Measurements from ENCODE around the gene AATK.

Gene AATK

GRCh38 chr17:81200695-81201580, 34.9 kb upstream of the AATK start:
- H3K4me1 ChIP-seq (ENCODE audit: insufficient read depth, low read length): no peaks in the 10 kb centered on the region
- no peak overlapping the region for H3K9ac ChIP-seq (ENCODE audit: low read depth, low read length)
- H3K9me3 ChIP-seq (ENCODE audit: control insufficient read depth, insufficient read depth, low read length): no peaks in the 10 kb centered on the region
- 0 out of 2 replicates have a peak, but pooled peaks cover 2% of the 10 kb centered on the region for H3K36me3 ChIP-seq (ENCODE audit: insufficient read depth, low read length)

GRCh38 chr17:81200201-81200600, 34.2 kb upstream of the AATK start:
- H3K9ac ChIP-seq (ENCODE audit: low read depth, low read length): no peak overlapping the region
- no peaks in the 10 kb centered on the region for H3K4me1 ChIP-seq (ENCODE audit: insufficient read depth, low read length)
- 0 out of 2 replicates have a peak, but pooled peaks cover 2% of the 10 kb centered on the region for H3K36me3 ChIP-seq (ENCODE audit: insufficient read depth, low read length)
- no peaks in the 10 kb centered on the region for H3K9me3 ChIP-seq (ENCODE audit: control insufficient read depth, insufficient read depth, low read length)

GRCh38 chr17:81199482-81199830, 33.4 kb upstream of the AATK start:
- H3K4me1 ChIP-seq (ENCODE audit: insufficient read depth, low read length): no peaks in the 10 kb centered on the region
- no peak overlapping the region for H3K9ac ChIP-seq (ENCODE audit: low read depth, low read length)
- no peaks in the 10 kb centered on the region for H3K9me3 ChIP-seq (ENCODE audit: control insufficient read depth, insufficient read depth, low read length)
- H3K36me3 ChIP-seq (ENCODE audit: insufficient read depth, low read length): 0 out of 2 replicates have a peak, but pooled peaks cover 2% of the 10 kb centered on the region

GRCh38 chr17:81198826-81199481, 32.9 kb upstream of the AATK start:
- Histone ChIP-seq H3K36me3 (ENCODE audit: insufficient read depth, low read length) (0 out of 2 replicates have a peak, but pooled peaks cover 2% of the 10 kb centered on the region), H3K4me1 (ENCODE audit: insufficient read depth, low read length) (no peaks in the 10 kb centered on the region), H3K9ac (ENCODE audit: low read depth, low read length) (no peak overlapping the region), H3K9me3 (ENCODE audit: control insufficient read depth, insufficient read depth, low read length) (no peaks in the 10 kb centered on the region)

GRCh38 chr17:81197831-81198490, 31.9 kb upstream of the AATK start:
- Histone ChIP-seq H3K9ac (ENCODE audit: low read depth, low read length) (no peak overlapping the region), H3K4me1 (ENCODE audit: insufficient read depth, low read length) (no peaks in the 10 kb centered on the region; the same call in 1 of the 2 replicates), H3K9me3 (ENCODE audit: control insufficient read depth, insufficient read depth, low read length) (no peaks in the 10 kb centered on the region), H3K36me3 (ENCODE audit: insufficient read depth, low read length) (0 out of 2 replicates have a peak, but pooled peaks cover 2% of the 10 kb centered on the region)

GRCh38 chr17:81197409-81197795, 31.4 kb upstream of the AATK start:
- H3K36me3 ChIP-seq (ENCODE audit: insufficient read depth, low read length): 0 out of 2 replicates have a peak, but pooled peaks cover 2% of the 10 kb centered on the region
- no peak overlapping the region for H3K9ac ChIP-seq (ENCODE audit: low read depth, low read length)
- no peaks in the 10 kb centered on the region; the same call in 1 of the 2 replicates for H3K4me1 ChIP-seq (ENCODE audit: insufficient read depth, low read length)
- no peaks in the 10 kb centered on the region for H3K9me3 ChIP-seq (ENCODE audit: control insufficient read depth, insufficient read depth, low read length)

- Histone ChIP-seq H3K4me1 (ENCODE audit: insufficient read depth, low read length) (no peaks in the 10 kb centered on the region; the same call in 1 of the 2 replicates), H3K36me3 (ENCODE audit: insufficient read depth, low read length) (0 out of 2 replicates have a peak, but pooled peaks cover 2% of the 10 kb centered on the region), H3K9ac (ENCODE audit: low read depth, low read length) (no peak overlapping the region), H3K9me3 (ENCODE audit: control insufficient read depth, insufficient read depth, low read length) (no peaks in the 10 kb centered on the region)
Measured at GRCh38 chr17:81196505-81197408, 30.7 kb upstream of the AATK start.

- H3K4me1 ChIP-seq (ENCODE audit: insufficient read depth, low read length): no peaks in the 10 kb centered on the region; the same call in 1 of the 2 replicates
- H3K9me3 ChIP-seq (ENCODE audit: control insufficient read depth, insufficient read depth, low read length): no peaks in the 10 kb centered on the region
- H3K36me3 ChIP-seq (ENCODE audit: insufficient read depth, low read length): 0 out of 2 replicates have a peak, but pooled peaks cover 2% of the 10 kb centered on the region
- no peak overlapping the region for H3K9ac ChIP-seq (ENCODE audit: low read depth, low read length)
Measured at GRCh38 chr17:81195941-81196495, 30.0 kb upstream of the AATK start.

- no peak overlapping the region for H3K9ac ChIP-seq (ENCODE audit: low read depth, low read length)
- H3K4me1 ChIP-seq (ENCODE audit: insufficient read depth, low read length): no peaks in the 10 kb centered on the region; the same call in 1 of the 2 replicates
- H3K9me3 ChIP-seq (ENCODE audit: control insufficient read depth, insufficient read depth, low read length): no peaks in the 10 kb centered on the region
- 0 out of 2 replicates have a peak, but pooled peaks cover 2% of the 10 kb centered on the region for H3K36me3 ChIP-seq (ENCODE audit: insufficient read depth, low read length)
Measured at GRCh38 chr17:81194941-81195901, 29.2 kb upstream of the AATK start.

- Histone ChIP-seq H3K4me1 (ENCODE audit: insufficient read depth, low read length) (no peaks in the 10 kb centered on the region; the same call in 1 of the 2 replicates), H3K9me3 (ENCODE audit: control insufficient read depth, insufficient read depth, low read length) (no peaks in the 10 kb centered on the region), H3K36me3 (ENCODE audit: insufficient read depth, low read length) (0 out of 2 replicates have a peak, but pooled peaks cover 2% of the 10 kb centered on the region), H3K9ac (ENCODE audit: low read depth, low read length) (no peak overlapping the region)
Measured at GRCh38 chr17:81194225-81194760, 28.3 kb upstream of the AATK start.

- H3K9ac ChIP-seq (ENCODE audit: low read depth, low read length): no peak overlapping the region
- no peaks in the 10 kb centered on the region for H3K9me3 ChIP-seq (ENCODE audit: control insufficient read depth, insufficient read depth, low read length)
- H3K36me3 ChIP-seq (ENCODE audit: insufficient read depth, low read length): 0 out of 2 replicates have a peak, but pooled peaks cover 2% of the 10 kb centered on the region
- no peaks in the 10 kb centered on the region; the same call in 1 of the 2 replicates for H3K4me1 ChIP-seq (ENCODE audit: insufficient read depth, low read length)
Measured at GRCh38 chr17:81193470-81194224, 27.6 kb upstream of the AATK start.

- Histone ChIP-seq H3K4me1 (ENCODE audit: insufficient read depth, low read length) (no peaks in the 10 kb centered on the region; the same call in 1 of the 2 replicates), H3K9ac (ENCODE audit: low read depth, low read length) (no peak overlapping the region), H3K9me3 (ENCODE audit: control insufficient read depth, insufficient read depth, low read length) (no peaks in the 10 kb centered on the region), H3K36me3 (ENCODE audit: insufficient read depth, low read length) (0 out of 2 replicates have a peak, but pooled peaks cover 2% of the 10 kb centered on the region)
Measured at GRCh38 chr17:81193051-81193410, 27.0 kb upstream of the AATK start.
